GM21619 (cell line): ENCODE measurements around the gene CDAN1.

Experiments
- ATAC-seq: cut with Tn5 transposase; IDR thresholded peaks from one replicate; pipeline ENCODE4 v1.9.1; 2021; ENCODE audit not compliant: unreplicated experiment

The CDAN1 gene

GRCh38 chr15:42734076-42734672, 2.8 kb downstream of the CDAN1 start:
- ATAC-seq: no peak

DNA sequence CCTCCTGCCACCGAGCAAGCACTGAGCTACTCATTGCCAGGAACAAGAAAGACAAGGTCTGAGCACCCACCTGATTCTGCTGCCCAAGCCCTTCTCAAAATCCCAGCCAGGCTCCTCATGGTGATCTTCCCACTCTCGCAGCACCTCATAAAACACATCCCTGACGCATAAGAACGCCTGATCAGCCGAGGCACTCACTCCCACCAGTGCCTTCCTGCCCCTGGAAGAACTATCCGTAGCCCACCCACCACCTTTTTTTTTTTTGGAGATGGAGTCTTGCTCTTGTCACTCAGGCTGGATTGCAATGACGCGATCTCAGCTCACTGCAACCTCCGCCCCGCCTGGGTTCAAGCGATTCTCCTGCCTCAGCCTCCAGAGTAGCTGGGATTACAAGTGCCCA, 3.9 kb downstream of the CDAN1 start:
- ATAC-seq: no peak

DNA sequence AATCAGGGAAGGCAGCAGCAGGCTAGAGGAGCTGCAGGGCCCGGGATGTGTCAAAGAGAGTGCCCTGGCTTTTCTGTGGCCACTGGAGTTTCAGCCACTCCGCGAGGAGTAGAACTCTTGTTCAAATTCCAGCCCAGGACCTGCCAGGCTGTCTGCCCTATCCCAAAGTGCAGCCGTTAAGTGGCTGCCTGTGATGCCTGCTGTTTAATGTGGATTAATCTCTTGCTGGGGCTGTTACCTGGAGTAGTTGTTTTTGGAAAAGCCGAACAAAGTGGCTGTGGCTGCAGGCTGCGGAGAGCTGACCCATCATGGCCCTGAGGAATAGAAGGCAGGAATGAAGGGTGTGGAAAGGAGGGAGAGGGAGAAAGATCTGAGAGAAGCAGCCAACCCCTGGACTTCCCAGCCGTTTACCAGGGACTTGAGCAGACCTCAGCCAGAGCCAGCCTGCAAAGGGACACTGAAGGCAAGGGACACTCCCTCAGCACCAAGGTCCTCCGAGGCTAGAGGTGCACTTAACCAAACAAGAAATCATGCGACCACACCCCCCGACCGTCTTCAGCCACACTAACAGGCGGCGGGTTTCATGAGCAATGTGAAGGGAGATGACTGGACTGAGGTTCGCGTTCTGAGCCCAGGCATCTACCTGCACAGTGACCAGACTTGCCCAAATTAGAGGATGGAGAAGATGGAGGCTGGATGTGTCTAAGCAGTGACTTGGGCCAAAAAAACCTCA, 4.7 kb downstream of the CDAN1 start:
- ATAC-seq: no peak

DNA sequence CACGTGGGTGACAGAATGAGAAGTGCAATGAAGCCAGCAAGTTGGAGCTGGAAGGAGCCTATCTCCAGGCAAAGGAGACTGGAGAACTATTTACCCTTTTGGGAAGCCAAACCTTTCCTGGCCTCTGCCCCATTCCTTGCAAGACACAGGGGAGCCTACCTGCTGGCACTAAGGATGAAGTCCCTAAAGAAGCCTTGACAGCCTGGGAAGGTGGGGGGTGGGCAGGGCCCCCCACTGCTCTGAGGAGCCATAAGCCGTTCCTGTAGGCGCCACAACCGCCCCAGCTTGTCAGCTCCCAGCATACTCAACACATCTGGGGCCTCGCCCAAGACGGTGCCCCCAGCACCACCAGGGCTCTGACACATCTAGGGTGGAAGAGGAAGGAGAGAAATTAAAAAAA, 5.5 kb downstream of the CDAN1 start:
- ATAC-seq: no peak

GRCh38 chr15:42730536-42730935, 6.4 kb downstream of the CDAN1 start:
- ATAC-seq: no peak

DNA sequence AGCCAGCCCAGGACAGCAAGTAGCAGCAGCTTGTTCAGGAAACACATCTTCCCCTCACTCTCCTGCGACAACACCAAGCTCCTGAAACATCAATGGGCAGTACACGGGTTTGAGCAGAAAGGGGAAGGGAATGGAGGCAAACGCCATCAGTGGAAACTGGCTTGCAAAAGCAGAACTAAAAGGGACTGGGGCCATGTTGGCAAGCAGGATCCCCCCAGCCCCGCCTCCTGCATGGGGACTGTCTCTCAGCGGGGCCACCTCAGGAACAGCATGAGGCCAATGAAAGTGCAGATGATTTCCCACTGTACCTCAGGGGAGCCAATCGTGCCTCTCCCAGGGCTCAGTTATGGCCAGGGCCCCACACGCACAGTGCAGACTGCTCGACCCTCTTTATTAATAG, 6.8 kb downstream of the CDAN1 start:
- no peak for ATAC-seq

GRCh38 chr15:42729409-42729808, 7.5 kb downstream of the CDAN1 start:
- ATAC-seq: no peak

DNA sequence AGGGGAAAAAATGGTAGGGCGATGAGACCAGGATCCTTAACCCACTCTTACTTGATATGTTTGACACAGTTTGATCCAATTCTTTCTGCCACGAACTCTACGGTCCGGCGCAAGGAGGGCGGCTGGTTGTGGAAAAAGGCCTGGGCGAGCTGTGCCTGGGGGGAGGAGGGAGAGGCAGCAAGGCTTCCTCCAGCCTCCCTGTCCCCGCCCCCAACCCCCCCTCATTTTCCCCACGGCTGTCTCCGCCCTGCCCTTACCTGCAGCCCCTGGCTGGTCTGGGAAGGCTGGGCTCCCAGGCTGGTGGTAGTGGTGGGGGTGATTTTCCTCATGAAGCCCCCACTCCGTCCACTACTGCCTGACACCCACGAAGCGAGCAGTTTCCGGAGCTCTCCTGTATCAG, 8.0 kb downstream of the CDAN1 start:
- ATAC-seq: no peak

GRCh38 chr15:42728560-42728959, 8.4 kb downstream of the CDAN1 start:
- ATAC-seq: no peak

GRCh38 chr15:42727750-42728381, 9.1 kb downstream of the CDAN1 start:
- ATAC-seq: no peak

DNA sequence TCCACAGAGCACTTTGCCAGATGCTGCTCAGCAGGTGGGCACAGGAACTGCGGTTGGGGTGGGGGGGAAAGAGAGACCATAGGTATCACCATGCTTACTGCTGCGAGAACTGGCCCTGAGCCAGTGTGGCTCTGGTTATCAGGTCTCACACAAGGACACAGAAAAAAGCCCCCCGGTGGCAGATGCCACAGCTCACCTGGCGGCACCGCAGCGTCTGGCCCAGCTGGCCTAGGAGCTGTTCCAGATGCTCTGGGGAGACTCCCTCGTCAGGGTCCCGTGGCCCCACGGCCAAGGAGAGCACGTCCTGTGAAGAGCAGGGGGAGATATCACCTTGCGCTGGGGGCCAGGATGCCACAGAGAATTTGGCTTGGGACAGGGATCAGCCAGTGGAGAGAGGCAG, 10.8 kb downstream of the CDAN1 start:
- no peak for ATAC-seq

DNA sequence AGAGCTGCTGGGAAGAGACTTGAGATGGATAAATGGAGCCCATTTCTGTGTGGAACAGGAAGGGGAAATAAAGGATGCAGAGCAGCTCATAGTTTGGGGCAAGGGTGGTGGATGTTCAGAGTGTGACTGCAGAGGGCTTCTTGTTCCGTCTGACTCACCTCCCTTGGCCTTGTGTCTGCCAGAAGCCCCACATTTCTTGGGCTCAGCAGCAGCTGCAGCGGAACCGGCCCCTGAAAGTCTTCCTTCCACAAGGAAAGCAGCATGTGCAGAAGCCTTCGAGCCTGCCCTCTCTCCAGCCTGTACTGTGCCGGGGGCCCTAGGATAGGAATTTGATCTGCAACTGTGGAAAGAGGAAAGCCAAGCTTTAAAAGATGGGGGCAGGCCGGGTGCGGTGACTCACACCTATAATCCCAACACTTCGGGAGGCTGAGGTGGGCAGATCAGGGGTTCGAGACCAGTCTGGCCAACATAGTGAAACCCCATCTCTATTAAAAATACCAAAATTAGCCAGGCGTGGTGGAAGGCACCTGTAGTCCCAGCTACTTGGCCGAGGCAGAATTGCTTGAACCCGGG, 11.5 kb downstream of the CDAN1 start:
- ATAC-seq: no peak

GRCh38 chr15:42724276-42724675, 12.7 kb downstream of the CDAN1 start:
- no peak for ATAC-seq

GRCh38 chr15:42723068-42723467, 13.9 kb downstream of the CDAN1 start:
- ATAC-seq: no peak

- ATAC-seq: no peak
Observed at GRCh38 chr15:42721916-42722315, 15.0 kb downstream of the CDAN1 start.

DNA sequence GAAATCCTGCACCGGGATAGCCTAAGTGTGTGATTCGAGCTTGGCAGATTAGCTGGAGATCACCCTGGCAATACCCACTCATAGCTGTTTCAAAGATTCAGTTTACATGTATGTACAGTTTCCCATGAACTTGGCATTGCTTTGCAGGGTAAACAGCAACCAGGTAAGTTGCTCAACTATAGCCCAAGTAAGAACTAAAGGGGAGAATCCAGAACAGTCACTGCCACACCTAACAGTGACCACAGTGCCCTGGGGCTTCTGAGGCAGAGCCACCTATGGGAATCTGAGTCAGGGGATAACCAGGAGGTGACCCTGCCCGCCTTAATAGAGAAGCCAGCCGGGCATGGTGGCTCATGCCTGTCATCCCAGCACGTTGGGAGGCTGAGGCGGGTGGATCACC, 15.9 kb downstream of the CDAN1 start:
- ATAC-seq: no peak

DNA sequence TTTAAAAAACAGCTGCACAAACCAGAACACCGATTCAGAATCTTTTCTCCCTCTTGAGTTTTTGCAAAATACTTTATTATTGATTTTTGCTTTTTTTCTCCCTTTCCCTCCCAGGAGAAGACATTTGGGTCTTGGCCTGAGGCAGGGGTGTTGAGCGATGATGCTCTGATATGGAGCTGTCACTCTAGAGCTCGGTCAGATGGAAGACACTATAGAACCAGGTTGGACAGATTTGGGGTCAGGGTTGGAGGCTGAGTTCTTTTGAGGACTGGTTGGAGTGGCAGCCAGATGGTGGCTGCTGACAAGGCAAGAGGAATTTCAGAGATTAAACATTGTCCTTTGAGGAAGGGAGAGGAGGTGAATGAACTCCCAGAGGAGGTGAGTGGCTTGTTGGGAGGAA, 16.9 kb downstream of the CDAN1 start:
- ATAC-seq: no peak

- no peak for ATAC-seq
Observed at GRCh38 chr15:42719043-42719442, 17.9 kb downstream of the CDAN1 start.

DNA sequence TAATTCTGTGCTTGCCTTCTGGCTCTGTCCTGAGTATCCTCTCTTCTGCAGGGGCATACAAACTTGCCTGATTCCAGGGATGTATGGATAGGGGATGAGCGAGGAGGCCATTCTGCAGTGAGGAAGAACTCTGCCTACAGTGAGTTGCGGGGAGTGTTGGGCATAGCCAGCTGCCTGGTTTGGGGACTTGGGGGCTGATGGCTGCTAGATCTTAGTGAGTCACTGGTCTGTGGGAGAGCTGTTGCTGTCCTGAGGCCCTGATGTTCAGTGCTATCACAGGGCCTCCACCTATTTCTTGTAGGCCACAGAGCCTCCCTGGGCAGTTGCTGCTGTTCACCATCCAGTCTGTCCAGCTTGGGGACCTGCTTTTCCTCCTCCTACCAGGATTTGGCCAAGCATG, 20.3 kb downstream of the CDAN1 start:
- no peak for ATAC-seq

- ATAC-seq: no peak
Observed at GRCh38 chr15:42716125-42716524, 20.8 kb downstream of the CDAN1 start.

- no peak for ATAC-seq
Observed at GRCh38 chr15:42712584-42712983, 24.3 kb downstream of the CDAN1 start.

DNA sequence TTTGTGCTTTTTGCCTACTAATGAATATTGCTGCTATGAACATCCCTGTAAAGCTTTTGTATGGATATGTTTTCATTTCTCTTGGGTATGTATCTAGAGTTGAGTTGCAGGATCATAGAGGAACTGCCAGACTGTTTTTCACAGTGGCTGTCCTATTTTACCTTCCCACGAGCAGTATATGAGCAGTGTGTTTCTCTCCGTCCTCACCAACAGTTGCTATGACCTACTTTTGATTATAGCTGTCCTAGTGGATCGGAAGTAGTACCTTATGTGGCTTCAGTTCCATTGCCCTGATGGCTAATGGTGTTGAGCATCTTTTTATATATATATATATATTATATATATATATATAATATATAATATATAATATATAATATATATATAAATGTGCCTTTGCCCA, 25.2 kb downstream of the CDAN1 start:
- no peak for ATAC-seq
